ENCODE results near the gene LILRB2.
"Not testable (repeated sequence)": the region's sequence is repeated elsewhere in the genome, so short reads cannot be mapped to it uniquely, and the experiment has no call there.

LILRB2 gene

GRCh38 chr19:54239491-54240371 is 41.2 kb downstream of the LILRB2 start:
- DNase-seq, result not testable (repeated sequence)

GRCh38 chr19:54233941-54234340 is 47.0 kb downstream of the LILRB2 start:
- DNase-seq, result no peak

GRCh38 chr19:54231077-54231931 is 49.6 kb downstream of the LILRB2 start:
- DNase-seq, result peak; percentile 92

- no peak for DNase-seq
Observed at GRCh38 chr19:54230031-54230430, 50.9 kb downstream of the LILRB2 start.

- no peak for DNase-seq
Observed at GRCh38 chr19:54229146-54229545, 51.8 kb downstream of the LILRB2 start.

GRCh38 chr19:54224619-54225018 is 56.3 kb downstream of the LILRB2 start:
- DNase-seq, result not testable (repeated sequence)

GRCh38 chr19:54223937-54224281 is 57.0 kb downstream of the LILRB2 start:
- DNase-seq, result not testable (repeated sequence)

All from hematopoietic multipotent progenitor cell treated with erythropoietin and hydrocortisone succinate and interleukin-3 and kit ligand, for 6 days (in vitro differentiated cells).